NCI-H128 (cell line): Measurements from ENCODE around the gene AP1S2.
"Not testable (repeated sequence)": the region's sequence is repeated elsewhere in the genome, so short reads cannot be mapped to it uniquely, and the experiment has no call there.

ENCODE experiments used
- DNase-seq: peaks from one replicate; lab custom pipeline; 2025; ENCODE audit not compliant: unreplicated experiment; lab: John Stamatoyannopoulos, UW

Gene AP1S2

GRCh38 chrX:15854712-15855567 lies at the start of gene AP1S2:
AP1S2 (minus strand) TSS chrX:15854813; CDS start chrX:15852524, 2,289 bp downstream.
- DNase-seq = peak; percentile 80

DNA sequence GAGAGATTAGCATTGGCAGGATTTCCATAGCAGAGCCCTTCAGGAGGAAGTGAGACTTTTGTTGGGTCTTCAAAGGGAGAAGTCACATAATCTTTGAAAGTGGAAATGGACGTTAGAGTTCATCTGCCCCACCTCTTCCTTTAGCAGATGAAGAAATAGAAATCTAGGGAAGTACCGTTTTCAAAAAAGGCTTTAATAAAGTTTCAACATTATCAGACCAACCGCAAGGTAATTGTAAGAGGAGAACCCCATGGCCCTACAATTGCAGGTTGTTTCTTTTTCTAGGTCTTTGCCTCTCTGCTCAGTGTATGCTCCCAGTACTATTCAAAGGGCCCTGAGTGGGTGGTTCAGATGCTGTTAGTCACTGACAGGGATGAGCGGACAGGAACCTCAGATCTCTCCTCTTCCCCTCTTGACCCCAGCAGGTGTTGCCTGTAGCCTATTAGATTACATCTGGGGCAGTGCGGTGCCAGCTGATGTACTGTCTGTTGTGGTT lies 48.6 kb upstream of the AP1S2 start:
- no peak for DNase-seq

- no peak for DNase-seq
Measured at GRCh38 chrX:15895334-15895733, 40.7 kb upstream of the AP1S2 start.

DNA sequence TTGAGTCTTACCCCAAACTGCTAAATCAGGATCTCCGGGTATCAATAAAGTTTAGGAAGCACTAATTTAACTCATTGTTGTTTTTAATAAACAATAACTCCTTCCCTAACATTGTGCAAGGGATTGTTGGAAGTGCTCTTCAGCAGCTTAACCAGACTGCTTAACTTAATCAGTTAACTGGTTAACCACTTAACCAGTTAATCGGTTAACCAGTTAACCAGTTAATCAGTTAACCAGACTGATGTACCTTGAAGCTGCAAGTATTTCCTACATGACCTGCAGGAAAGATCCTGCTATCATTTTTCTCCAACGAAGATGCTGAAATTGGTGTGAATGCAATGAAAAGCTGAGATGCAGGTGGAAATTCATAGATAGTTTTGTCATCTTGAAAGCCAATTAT lies 40.1 kb upstream of the AP1S2 start:
- DNase-seq = no peak

DNA sequence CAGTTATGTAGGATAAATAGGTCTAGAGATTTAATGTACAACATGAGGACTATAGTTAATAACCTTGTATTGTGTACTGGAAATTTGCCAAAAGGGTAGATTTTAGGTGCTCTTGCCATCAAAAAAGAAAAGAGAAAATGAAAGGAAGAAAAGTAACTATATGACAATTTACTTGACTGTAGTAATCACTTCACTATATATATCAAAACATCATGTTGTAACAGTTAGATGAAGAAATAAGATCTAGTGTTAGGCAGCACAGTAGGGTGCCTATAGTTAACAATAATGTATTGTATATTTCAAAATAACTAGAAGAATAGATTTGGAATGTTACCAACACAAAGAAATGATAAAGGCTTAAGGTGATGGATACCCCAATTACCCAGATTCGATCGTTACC lies 35.9 kb upstream of the AP1S2 start:
- no peak for DNase-seq

DNA sequence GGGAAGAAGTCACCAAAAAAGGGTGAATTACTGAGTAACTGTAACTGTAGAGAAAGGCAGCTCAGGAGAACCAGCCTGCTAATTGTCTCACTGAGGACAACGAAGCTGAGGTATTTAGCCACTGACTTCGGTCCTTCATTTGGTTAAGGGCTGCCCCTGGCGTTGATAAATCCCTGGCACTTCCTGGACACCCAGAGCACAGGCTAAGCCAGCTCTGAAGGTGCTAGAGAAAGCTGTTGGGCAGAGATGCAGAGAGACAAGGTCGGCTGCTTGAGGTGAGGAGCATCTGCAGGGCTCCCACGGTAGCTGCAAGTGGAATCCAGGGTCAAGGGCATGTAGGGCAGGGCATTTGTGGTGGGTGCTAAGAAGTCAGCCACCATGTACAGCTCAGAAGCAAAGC lies 33.4 kb upstream of the AP1S2 start:
- DNase-seq = no peak

- DNase-seq = no peak
Measured at GRCh38 chrX:15883540-15883863, 28.9 kb upstream of the AP1S2 start.

GRCh38 chrX:15882704-15883539 lies 28.3 kb upstream of the AP1S2 start:
- DNase-seq = no peak

DNA sequence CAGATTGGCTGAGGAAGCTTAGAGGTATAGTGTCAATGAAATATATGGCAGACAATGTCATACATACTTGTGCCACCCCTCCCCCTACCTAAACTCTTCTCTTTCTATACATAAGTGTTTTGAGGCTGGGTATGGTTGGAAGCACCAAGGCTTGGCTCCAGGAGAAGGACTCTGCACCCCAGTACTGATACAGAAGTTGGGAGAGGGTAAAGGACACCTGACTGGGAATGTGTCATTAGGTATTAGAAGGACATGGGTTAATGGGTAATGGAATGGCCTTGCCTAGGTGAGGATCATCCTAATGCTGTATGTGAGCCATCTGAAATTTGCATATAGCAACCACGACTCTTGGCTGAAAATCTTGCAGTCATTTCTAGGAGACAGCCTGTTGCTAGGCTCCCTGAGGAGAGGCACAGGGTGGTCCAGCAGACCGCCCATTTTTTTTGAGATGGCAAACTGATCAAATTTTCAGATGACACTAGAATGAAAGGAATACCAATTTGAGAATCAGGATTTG lies 26.8 kb upstream of the AP1S2 start:
- DNase-seq = no peak

- not testable (repeated sequence) for DNase-seq
Measured at GRCh38 chrX:15877914-15878313, 23.3 kb upstream of the AP1S2 start.

- no peak for DNase-seq
Measured at GRCh38 chrX:15877380-15877779, 22.8 kb upstream of the AP1S2 start.

GRCh38 chrX:15874672-15875071 lies 20.1 kb upstream of the AP1S2 start:
- DNase-seq = no peak

GRCh38 chrX:15873566-15873965 lies 19.0 kb upstream of the AP1S2 start:
- no peak for DNase-seq

DNA sequence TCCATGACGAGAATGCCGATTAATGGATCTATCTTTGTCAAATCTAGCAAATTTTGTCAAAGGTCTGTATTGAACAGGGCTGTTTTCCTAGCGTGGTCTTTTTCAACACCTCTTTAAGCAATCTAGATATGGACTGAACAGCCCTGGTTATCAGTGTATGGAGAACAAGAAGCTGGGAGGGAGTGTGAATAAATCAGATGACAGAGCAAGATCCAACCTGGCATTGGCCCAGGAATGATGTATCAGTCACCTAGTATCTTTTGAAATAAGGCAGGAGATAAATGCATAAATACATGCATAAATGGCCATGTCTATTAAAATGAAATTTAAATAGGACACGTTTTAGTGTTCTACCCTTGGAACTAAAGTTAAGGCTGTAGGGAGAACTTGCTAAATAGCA lies 15.7 kb upstream of the AP1S2 start:
- no peak for DNase-seq

- DNase-seq = no peak
Measured at GRCh38 chrX:15869695-15870094, 15.1 kb upstream of the AP1S2 start.

- DNase-seq = no peak
Measured at GRCh38 chrX:15866147-15866546, 11.5 kb upstream of the AP1S2 start.

DNA sequence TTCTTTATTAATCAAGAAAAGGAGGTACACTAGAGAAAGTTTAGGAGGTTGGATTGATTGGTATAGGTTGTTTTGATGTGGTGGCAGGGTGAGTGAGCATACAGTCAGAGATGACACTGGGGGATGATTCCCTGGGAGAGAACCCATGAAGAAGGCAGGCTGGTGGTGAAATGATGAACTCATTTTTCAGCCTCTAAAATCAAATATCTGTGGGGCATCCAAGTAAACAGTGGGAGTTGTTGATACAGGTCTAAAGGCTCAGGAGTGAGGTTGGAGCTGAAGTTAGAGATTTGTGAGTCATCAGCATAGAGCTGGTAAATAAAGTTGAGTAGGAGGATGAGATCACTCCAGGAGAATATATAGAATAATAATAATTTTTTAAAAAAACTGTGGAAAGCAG lies 10.0 kb upstream of the AP1S2 start:
- DNase-seq = no peak

DNA sequence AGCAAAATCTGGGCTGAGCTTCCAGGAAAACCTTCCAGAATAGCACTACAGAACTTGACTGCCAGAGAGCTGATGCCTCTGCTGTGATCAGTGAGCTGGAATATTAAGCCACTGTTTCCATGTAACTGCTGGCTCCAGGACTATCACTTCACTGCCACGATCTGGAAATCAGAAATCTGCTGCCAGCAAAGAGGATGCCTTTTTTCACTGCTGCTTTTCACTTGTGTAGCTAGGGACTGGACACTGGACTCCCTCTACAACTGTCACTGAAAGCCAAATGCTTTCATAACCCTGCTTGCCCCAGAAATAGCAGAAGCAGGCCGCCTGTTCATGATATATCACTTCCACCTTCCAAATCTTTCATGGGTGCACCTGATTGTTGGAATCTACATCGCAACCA lies 9.4 kb upstream of the AP1S2 start:
- no peak for DNase-seq

- DNase-seq = no peak
Measured at GRCh38 chrX:15860921-15861320, 6.3 kb upstream of the AP1S2 start.

GRCh38 chrX:15858051-15858450 lies 3.4 kb upstream of the AP1S2 start:
- DNase-seq = no peak

GRCh38 chrX:15856636-15857035 lies 2.0 kb upstream of the AP1S2 start:
- no peak for DNase-seq

- DNase-seq = no peak
Measured at GRCh38 chrX:15856222-15856587, 1.6 kb upstream of the AP1S2 start.
